OCI-M1 (cell line): ENCODE data around the gene BET1L.
"Not testable (repeated sequence)": the region's sequence is repeated elsewhere in the genome, so short reads cannot be mapped to it uniquely, and the experiment has no call there.

Source experiments
- DNase-seq: peaks from one replicate; lab custom pipeline; 2025; lab: John Stamatoyannopoulos, UW

BET1L gene, protein sequence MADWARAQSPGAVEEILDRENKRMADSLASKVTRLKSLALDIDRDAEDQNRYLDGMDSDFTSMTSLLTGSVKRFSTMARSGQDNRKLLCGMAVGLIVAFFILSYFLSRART

GRCh38 chr11:207208-207862 is at the start of gene BET1L, which contains the start of gene RIC8A:
BET1L (minus strand) TSS chr11:207399; CDS start chr11:207321, 78 bp downstream.
RIC8A (plus strand) TSS chr11:207708; CDS start chr11:208855, 1,147 bp downstream.
- peak; percentile 98 for DNase-seq

GRCh38 chr11:255816-256215 is 48.6 kb upstream of the BET1L start:
- DNase-seq = no peak

- peak; percentile 30 for DNase-seq
Measured at GRCh38 chr11:255176-255575, 48.0 kb upstream of the BET1L start.

DNA sequence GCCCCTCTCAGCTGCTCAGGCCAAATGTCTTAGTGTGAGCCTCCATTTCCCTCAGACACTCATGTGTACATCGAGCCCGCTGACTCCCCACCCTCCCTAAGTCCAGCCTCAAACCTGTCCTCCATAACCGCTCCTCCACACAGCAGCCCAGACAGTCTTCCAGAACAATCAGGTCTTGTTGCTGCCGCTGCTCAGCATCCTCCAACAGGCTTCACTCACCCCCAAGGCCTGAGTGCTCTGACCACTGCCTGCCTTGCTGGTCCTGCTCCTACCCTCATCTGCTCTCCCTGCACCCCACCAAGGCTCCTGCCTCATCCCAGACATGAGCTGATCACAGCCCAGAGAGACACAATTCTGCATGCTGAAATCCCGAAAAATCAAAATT is 46.7 kb upstream of the BET1L start:
- DNase-seq = no peak

DNA sequence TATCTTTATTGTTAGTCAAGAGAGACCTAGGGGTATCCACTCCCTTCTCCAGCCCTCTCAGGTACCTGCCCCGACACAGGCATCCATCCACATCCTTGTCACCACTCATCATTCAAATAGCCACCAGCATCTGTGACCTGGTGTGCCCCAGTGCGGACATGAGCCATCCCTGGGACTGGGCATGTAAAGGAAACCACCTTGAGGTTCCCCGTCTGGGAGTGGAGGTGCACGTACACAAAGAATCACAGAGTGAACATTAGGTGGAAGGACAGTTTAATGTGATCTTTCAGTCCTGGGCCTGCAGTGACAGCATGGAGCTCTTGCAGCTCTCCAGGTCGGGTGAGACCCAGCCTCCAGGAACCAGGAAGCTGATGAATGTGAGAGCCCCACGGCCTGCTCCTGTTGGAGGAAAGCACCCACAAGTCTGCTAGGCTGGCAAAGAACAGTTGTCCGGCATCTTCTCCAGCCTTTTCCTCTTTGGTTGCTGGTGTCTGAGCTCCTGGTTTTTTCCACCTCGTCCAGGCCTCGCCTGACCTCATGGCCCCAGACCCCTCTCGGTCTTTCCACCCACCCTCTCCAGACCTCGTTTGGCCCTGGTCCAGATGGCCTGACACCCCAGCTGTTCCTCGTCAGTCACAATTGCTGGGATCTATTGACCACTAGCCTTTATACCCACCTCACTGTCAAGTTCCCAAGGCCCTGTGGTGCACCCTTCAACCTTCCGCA is 46.1 kb upstream of the BET1L start:
- DNase-seq = no peak

DNA sequence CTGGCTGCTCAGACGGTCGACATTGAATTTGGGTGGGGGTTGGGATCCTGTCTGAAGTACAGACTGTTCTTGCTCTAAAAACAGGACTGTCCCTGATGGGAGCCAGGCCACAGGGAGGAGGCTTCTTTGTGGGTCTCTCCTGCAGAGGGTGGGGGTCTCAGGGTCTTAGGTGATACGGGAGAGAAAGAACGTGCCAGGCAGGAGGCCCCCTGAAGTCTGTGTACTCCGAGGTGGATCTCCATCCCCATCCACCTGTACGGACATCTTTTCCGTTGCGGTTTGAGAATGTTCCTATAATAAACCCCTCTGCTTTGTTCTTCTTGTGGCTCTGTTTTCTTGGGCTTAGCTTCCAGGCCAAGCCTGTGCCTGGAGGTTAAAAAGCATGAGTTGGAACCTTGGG is 45.5 kb upstream of the BET1L start:
- DNase-seq = no peak

GRCh38 chr11:251550-251949 is 44.4 kb upstream of the BET1L start:
- DNase-seq = no peak

DNA sequence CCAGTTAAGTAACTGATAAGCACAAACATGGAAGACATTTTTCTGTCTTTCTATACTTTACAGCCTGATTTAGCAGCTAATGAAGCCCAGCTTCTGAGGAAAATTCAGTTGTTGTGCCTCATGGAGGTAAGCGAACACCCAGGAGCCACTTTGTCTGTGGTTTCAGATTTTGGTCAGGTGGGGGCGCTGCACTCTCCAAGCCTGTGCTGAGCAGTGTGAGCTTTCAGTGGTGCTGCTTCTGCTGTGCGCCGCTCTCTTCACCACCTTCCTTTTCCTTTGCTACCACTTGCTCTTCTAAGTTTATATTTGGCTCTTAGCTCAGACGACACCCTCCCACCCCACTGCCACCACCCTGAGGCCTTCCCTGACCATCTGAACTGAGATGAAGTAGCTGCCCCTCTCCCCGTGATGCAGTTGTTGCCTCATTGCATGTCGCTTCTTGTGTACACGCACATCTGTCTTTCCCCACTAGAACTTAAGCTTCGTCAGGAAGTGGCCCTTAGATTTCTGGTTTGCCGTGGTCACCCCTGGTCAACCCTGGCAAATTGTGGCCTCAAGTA is 43.6 kb upstream of the BET1L start:
- DNase-seq = peak; percentile 72

DNA sequence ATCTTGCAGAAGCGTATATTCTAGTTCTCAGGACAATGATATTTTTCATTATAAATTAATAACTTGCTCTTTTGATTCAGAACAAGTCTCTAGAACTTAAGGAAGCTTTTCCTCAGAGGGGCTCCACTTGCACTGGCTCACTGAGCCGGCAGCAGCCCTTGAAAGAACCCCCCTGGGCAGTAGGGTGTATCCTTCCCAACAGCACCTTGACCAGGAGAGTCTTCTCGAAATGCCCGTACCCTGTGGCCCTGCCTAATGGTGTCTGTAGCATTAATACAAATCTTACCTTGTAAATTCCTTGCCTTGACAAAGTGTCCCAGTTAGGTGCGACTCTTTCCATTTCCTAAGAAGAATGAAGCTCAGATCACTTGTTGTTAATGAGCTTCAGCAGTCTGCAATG is 43.1 kb upstream of the BET1L start:
- DNase-seq = no peak

DNA sequence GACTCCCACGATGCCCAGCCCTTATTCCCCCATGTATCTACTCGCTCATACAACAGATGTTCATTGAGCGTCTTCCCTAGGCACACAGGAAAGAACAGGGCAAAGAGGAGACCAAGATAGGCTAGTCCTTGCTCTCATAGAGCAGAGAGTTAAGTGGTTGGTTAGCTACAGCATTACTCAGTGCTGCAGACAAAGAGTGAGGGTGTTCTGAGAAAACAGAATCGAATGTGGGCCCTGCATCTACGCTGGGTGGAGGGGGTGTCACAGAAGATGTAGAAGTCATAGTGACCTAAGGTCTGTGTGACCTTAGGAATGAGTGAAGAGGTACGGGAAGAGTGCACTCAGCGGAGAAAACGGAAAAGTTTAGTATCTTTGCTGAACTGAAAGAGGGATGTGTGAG is 41.9 kb upstream of the BET1L start:
- DNase-seq = no peak

DNA sequence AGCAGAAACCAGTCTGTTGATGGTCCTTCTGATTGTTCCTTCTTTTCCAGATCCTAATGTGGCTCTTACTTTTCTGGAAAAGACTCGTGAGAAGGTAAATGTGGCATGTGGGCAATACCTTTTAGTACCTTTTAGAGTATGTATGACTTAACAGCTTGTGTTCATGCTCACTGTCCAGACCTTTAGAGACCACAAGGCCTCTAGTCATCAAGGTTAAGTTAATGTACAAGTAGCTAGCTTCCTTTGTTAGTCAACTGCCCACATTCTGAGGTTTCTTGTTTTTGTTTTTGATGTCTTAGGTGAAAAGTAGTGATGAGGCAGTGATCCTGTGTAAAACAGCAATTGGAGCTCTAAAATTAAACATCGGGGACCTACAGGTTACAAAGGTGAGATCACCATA is 37.2 kb upstream of the BET1L start:
- no peak for DNase-seq

DNA sequence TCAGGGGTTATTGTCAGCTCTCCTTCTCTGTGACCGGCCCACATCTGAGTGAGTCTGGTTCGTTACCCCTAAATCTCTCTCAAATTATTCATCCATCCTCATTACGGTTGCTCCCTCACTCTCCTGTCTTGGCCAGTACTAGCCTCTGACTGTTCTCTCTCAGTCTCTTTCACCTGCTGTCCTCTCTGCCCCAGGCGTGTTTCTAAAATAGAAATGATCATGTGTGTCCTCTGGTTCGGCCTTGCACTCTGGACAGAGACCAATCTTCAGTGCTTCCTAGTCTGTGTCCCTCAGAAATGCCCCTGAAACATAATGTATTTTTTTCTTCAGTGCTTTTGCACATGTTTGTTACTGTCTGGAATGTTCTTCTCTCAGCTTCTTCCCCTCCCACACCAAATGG is 34.4 kb upstream of the BET1L start:
- DNase-seq = no peak

DNA sequence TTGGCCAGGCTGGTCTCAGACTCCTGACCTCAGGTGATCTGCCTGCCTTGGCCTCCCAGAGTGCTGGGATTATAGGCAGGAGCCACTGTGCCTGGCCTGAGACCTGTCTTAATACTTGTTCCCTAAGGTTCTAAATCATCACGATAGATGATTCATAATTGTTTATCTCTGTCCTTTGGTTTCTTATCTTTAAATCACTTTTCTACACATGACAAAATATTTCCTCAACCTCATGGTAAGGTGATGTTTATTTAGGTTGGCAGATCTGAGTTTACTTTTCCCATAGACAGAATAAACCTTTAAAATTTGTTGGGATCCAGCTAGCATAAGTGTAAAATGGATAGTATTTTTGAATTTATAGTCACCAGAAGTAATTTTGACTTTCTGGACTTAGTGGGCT is 33.1 kb upstream of the BET1L start:
- no peak for DNase-seq

- not testable (repeated sequence) for DNase-seq
Measured at GRCh38 chr11:238346-238745, 31.1 kb upstream of the BET1L start.

GRCh38 chr11:236774-237767 is 29.9 kb upstream of the BET1L start, which contains the start of gene PSMD13:
PSMD13 (plus strand) TSS chr11:236976; CDS start chr11:237050, 74 bp downstream.
- peak; percentile 93 for DNase-seq

GRCh38 chr11:235997-236773 is 29.0 kb upstream of the BET1L start, which contains the start of gene SIRT3:
SIRT3 (minus strand) TSS chr11:236342; CDS start chr11:236328, 14 bp downstream.
- peak; percentile 93 for DNase-seq

- no peak for DNase-seq
Measured at GRCh38 chr11:235609-235996, 28.4 kb upstream of the BET1L start.

- DNase-seq = no peak
Measured at GRCh38 chr11:235180-235579, 28.0 kb upstream of the BET1L start.

- no peak for DNase-seq
Measured at GRCh38 chr11:232783-233565, 25.8 kb upstream of the BET1L start.

DNA sequence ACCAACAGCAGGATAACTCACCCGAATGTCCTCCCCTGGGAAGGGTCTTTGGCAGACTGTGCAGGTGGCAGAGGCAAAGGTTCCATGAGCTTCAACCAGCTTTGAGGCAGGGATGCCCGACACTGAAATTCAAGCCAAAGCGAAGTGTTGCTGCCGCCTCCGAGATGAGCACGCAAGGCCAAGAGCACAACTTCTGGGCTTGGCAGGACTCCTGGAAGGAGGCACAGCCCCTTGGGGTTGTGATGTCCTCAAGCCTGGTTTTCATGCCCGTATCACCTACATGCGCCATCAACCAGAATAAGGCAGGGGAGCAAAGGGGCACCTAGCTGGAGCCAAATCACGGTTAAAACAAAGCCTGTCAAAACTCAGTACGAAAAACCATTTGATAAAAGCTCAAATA is 23.2 kb upstream of the BET1L start:
- DNase-seq = no peak
